ENCODE measurements around the gene IRF2BPL.

The IRF2BPL gene

DNA sequence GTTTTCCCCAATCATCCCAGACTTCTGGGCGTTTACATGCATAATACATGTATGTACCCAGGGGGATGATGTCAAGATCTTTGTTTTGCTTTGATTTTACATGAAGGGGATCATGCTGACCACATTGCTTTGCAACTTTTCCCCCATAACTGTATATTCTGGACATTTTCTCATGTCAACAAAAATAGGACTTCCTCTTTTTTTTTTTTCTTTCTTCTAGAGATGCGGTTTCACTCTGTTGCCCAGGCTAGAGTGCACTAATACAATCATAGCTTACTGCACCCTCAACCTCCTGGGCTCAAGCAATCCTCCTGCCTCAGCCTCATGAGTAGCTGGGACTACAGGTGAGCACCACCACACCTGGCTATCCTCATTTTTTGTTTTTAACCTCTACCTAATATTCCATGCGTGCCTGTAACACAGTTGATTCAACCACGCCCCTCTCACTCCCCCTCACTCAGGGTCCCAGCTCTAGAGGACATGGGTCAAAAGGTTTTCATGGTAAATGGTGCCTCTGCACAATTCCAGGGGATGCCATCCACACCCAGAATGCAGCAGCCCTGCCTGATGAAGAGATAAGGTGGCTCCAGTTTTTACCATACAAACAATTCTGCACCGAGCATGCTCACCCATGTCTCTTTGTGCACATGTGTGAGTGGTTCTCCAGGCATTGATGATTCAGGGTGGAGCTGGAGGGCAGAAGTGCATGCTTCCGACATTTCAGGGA lies 37.5 kb upstream of the IRF2BPL start:
- Histone ChIP-seq H3K9me3 (ENCODE audit: control insufficient read depth in 2 of 2, low read length in 2 of 2) (no peaks in the 10 kb centered on the region), H3K4me3 (ENCODE audit: low read length in 2 of 2) (no peak overlapping the region), H3K27me3 (ENCODE audit: control insufficient read depth in 1 of 2, insufficient read depth in 2 of 2, low read length in 2 of 2) (peaks cover 0 to 2% of the 10 kb centered on the region in 2 donors), H3K4me1 (ENCODE audit: control insufficient read depth, insufficient read depth, low read length) (peaks cover 20% of the 10 kb centered on the region), H3K9ac (ENCODE audit: low read length in 2 of 2) (no peak overlapping the region), H3K36me3 (ENCODE audit: control insufficient read depth in 2 of 2, insufficient read depth in 2 of 2, low read length in 2 of 2) (no peaks in the 10 kb centered on the region), H3K27ac (ENCODE audit: low read length) (no peak overlapping the region)

DNA sequence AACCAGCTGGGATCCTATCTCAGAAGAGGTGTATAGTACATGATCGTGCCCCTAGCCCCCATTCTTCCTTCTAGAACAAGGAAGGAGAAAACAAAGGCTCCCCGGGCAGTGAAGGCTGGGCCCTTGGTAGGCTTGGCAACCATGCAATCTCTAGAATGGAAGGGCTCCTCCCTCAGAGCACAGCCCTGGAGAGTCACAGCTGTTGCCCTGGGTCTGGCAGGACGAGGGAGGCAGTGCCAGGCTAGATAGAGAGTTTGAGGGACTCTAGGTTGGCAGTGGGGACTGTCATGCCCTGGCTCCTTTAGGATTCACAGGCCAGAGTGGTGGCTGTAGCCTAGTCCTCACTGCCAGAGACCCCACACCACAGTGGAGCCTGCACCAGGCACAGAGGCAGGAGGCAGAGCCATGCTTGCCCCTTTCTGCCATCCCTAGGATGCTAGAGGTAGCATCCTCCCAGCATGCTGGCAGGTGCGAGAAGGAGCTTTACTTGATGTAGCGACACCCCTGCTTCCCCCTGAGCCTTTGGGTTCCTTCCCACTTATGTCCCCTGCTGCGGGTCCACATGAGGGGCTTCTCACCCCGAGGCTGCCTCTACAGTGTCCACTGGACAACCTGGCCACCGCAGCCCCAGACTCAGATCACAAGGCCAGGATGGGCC lies 36.1 kb upstream of the IRF2BPL start:
- H3K4me1 ChIP-seq (ENCODE audit: control insufficient read depth, insufficient read depth, low read length): peaks cover 13% of the 10 kb centered on the region
- no peaks in the 10 kb centered on the region for H3K9me3 ChIP-seq (ENCODE audit: control insufficient read depth in 2 of 2, low read length in 2 of 2)
- no peak overlapping the region for H3K9ac ChIP-seq (ENCODE audit: low read length in 2 of 2)
- no peaks in the 10 kb centered on the region for H3K27me3 ChIP-seq (ENCODE audit: control insufficient read depth in 1 of 2, insufficient read depth in 2 of 2, low read length in 2 of 2)
- no peaks in the 10 kb centered on the region for H3K36me3 ChIP-seq (ENCODE audit: control insufficient read depth in 2 of 2, insufficient read depth in 2 of 2, low read length in 2 of 2)
- H3K27ac ChIP-seq (ENCODE audit: low read length): no peak overlapping the region
- H3K4me3 ChIP-seq (ENCODE audit: low read length in 2 of 2): no peak overlapping the region

DNA sequence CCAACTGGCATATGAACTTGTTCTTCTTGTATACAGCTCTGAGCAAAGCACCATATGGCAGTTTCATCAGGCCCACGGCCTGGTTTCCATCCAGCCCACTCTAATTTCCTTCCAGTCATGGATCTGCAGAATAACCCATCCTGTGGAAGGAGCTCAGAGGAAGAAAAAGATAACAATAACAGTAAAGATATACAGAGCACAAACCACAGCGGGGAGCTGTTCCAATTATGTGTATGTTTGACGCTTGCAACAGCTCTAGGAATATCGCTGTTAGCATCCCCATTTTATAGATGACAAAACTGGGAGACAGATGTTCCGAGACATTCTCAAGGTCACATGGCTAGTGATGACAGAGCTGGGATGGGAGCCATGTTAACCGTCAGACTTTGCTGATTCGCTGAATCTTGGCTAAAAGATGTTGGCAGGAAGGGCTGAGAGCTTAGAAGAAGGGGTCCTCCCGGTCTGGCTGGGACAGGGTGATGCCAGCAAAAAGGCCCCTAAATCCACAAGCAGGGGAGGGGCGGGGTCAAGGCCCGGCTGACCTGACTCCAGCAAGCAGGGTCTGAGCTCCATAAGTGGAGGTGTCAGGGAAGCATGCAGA lies 35.2 kb upstream of the IRF2BPL start:
- Histone ChIP-seq H3K4me3 (ENCODE audit: low read length in 2 of 2) (no peak overlapping the region), H3K9me3 (ENCODE audit: control insufficient read depth in 2 of 2, low read length in 2 of 2) (no peaks in the 10 kb centered on the region), H3K4me1 (ENCODE audit: control insufficient read depth, insufficient read depth, low read length) (peaks cover 13% of the 10 kb centered on the region), H3K27me3 (ENCODE audit: control insufficient read depth in 1 of 2, insufficient read depth in 2 of 2, low read length in 2 of 2) (no peaks in the 10 kb centered on the region), H3K9ac (ENCODE audit: low read length in 2 of 2) (no peak overlapping the region), H3K27ac (ENCODE audit: low read length) (no peak overlapping the region), H3K36me3 (ENCODE audit: control insufficient read depth in 2 of 2, insufficient read depth in 2 of 2, low read length in 2 of 2) (no peaks in the 10 kb centered on the region)

DNA sequence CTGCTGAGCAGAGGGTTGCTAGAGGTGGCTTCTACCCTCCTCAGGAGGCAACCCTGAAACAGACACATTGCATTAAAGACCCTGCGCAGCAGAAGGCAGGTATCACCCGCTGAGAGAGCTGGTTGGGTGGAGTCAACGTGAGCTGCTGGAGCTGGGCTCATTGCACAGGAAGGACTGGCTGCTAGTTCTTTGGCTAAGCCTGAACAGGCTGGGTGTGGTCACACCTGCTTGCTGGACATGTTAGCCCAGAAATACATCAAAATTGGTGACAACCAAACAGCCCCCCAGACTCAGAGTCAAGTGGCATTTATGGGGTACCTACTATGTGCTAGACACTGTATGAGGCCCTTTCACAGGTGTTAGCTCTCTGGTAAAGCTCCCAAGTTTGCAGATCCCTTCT lies 33.8 kb upstream of the IRF2BPL start:
- Histone ChIP-seq H3K36me3 (ENCODE audit: control insufficient read depth in 2 of 2, insufficient read depth in 2 of 2, low read length in 2 of 2) (no peaks in the 10 kb centered on the region), H3K27me3 (ENCODE audit: control insufficient read depth in 1 of 2, insufficient read depth in 2 of 2, low read length in 2 of 2) (no peaks in the 10 kb centered on the region), H3K4me3 (ENCODE audit: low read length in 2 of 2) (no peak overlapping the region), H3K4me1 (ENCODE audit: control insufficient read depth, insufficient read depth, low read length) (peaks cover 2% of the 10 kb centered on the region), H3K9ac (ENCODE audit: low read length in 2 of 2) (no peak overlapping the region), H3K27ac (ENCODE audit: low read length) (no peak overlapping the region), H3K9me3 (ENCODE audit: control insufficient read depth in 2 of 2, low read length in 2 of 2) (no peaks in the 10 kb centered on the region)

DNA sequence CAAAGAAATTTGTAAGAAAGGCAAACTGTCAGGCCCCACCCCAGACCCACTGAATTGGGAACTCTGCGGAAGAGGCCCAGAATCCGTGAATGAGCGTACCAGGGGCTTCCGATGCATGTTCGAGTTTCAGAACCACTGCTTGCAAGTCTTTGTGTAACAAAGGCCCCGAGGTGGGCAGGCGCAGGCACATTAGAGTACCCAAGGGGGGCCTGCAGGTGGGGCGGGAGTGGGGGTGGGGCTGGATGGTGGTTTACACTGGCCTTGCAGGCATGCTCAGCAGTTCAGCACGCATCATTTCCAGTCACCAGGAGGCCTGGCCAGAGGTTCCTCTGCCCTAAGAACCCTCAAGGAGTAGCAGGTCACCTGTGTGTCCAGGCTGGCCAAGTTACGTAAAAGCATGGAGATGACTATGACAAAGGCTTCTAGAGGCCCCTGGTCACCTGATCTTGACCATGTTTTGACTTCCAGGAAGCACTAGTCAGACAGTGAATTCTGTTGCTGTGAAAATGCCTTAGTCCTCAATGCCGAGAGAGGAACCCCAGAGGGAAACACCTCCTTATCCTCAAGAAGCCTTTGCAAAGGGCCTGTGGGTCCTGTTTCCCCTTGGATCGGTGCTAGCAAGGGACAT lies 33.2 kb upstream of the IRF2BPL start:
- no peak overlapping the region for H3K9ac ChIP-seq (ENCODE audit: low read length in 2 of 2)
- H3K9me3 ChIP-seq (ENCODE audit: control insufficient read depth in 2 of 2, low read length in 2 of 2): no peaks in the 10 kb centered on the region
- no peaks in the 10 kb centered on the region for H3K36me3 ChIP-seq (ENCODE audit: control insufficient read depth in 2 of 2, insufficient read depth in 2 of 2, low read length in 2 of 2)
- no peak overlapping the region for H3K4me3 ChIP-seq (ENCODE audit: low read length in 2 of 2)
- H3K4me1 ChIP-seq (ENCODE audit: control insufficient read depth, insufficient read depth, low read length): peaks cover 2% of the 10 kb centered on the region
- H3K27ac ChIP-seq (ENCODE audit: low read length): no peak overlapping the region
- no peaks in the 10 kb centered on the region for H3K27me3 ChIP-seq (ENCODE audit: control insufficient read depth in 1 of 2, insufficient read depth in 2 of 2, low read length in 2 of 2)

DNA sequence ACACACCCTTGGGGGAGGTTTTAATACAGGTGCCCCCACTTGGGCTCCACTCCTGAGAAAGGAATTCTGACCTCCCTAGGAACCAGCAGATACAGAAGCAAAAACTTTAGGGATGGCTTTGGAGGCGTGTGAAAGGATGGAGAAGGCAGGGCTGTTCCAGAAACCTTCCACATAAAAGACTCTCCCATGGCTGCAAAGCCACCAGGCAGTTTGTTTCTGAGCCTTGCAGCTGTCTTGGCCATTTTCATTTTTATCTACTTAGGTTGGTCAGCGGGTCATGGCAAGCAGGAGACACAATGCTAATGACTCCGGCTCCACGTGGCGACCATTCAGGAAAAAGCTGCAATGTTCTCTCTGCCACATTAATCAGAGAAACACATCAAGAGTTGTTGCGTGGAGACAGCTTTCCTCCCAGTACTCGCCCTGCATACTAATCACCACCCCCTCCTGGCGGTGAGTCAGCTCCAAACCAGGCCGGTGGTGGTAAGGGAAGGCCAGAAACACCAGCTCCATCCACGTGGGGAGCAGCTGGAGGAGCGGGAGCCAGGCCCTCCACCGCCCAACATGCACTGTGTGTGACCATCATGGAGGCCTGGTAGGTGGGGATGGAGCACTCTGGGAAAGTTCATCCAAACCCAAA lies 30.9 kb upstream of the IRF2BPL start:
- H3K4me3 ChIP-seq (ENCODE audit: low read length in 2 of 2): no peak overlapping the region
- H3K9me3 ChIP-seq (ENCODE audit: control insufficient read depth in 2 of 2, low read length in 2 of 2): peaks cover 0 to 3% of the 10 kb centered on the region in 2 donors
- H3K4me1 ChIP-seq (ENCODE audit: control insufficient read depth, insufficient read depth, low read length): no peaks in the 10 kb centered on the region
- no peaks in the 10 kb centered on the region for H3K36me3 ChIP-seq (ENCODE audit: control insufficient read depth in 2 of 2, insufficient read depth in 2 of 2, low read length in 2 of 2)
- H3K9ac ChIP-seq (ENCODE audit: low read length in 2 of 2): no peak overlapping the region
- H3K27ac ChIP-seq (ENCODE audit: low read length): no peak overlapping the region
- no peaks in the 10 kb centered on the region for H3K27me3 ChIP-seq (ENCODE audit: control insufficient read depth in 1 of 2, insufficient read depth in 2 of 2, low read length in 2 of 2)

DNA sequence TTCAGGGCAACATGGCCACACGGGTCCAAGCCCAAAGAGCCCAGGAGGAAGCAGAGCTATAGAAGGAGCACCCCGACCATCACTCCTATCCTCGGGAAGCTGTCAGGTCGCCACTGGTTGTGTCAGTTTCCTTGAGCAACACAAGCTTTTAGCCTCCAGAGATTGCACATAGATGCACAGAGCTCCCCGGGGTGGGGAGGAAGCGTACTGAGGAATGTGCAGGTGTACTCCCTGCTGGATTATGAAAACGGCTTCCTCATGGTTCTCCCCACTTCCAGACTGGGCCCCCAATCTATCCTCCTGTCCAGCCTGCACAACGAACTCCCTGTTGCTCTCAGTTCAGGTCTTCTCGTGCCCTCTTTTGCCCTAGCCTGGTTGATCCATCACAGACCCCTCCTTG lies 30.3 kb upstream of the IRF2BPL start:
- Histone ChIP-seq H3K9ac (ENCODE audit: low read length in 2 of 2) (no peak overlapping the region), H3K9me3 (ENCODE audit: control insufficient read depth in 2 of 2, low read length in 2 of 2) (peaks cover 0 to 3% of the 10 kb centered on the region in 2 donors), H3K27ac (ENCODE audit: low read length) (no peak overlapping the region), H3K27me3 (ENCODE audit: control insufficient read depth in 1 of 2, insufficient read depth in 2 of 2, low read length in 2 of 2) (no peaks in the 10 kb centered on the region), H3K4me1 (ENCODE audit: control insufficient read depth, insufficient read depth, low read length) (no peaks in the 10 kb centered on the region), H3K4me3 (ENCODE audit: low read length in 2 of 2) (no peak overlapping the region), H3K36me3 (ENCODE audit: control insufficient read depth in 2 of 2, insufficient read depth in 2 of 2, low read length in 2 of 2) (no peaks in the 10 kb centered on the region)

DNA sequence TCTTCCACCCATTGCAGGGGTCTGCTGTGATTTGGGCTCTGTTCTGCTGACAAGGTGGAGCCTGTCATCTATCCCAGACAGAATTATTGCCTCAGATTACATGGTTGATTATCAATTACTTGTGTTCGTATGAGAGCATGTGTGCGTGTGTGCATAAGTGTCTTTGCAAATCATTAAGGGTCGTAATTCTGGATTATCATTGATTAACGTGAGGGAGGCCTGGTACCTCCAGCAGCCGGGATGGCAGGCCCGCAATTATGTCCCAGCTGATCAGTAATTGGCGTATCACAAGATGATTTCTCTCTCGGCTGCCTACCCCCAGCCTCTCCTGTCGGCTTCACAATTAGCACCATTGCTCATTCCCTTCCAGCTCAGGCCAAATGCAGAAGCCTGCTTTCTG lies 29.6 kb upstream of the IRF2BPL start:
- Histone ChIP-seq H3K9ac (ENCODE audit: low read length in 2 of 2) (no peak overlapping the region), H3K4me3 (ENCODE audit: low read length in 2 of 2) (no peak overlapping the region), H3K27ac (ENCODE audit: low read length) (no peak overlapping the region), H3K36me3 (ENCODE audit: control insufficient read depth in 2 of 2, insufficient read depth in 2 of 2, low read length in 2 of 2) (no peaks in the 10 kb centered on the region), H3K27me3 (ENCODE audit: control insufficient read depth in 1 of 2, insufficient read depth in 2 of 2, low read length in 2 of 2) (no peaks in the 10 kb centered on the region), H3K9me3 (ENCODE audit: control insufficient read depth in 2 of 2, low read length in 2 of 2) (peaks cover 0 to 3% of the 10 kb centered on the region in 2 donors), H3K4me1 (ENCODE audit: control insufficient read depth, insufficient read depth, low read length) (peaks cover 3% of the 10 kb centered on the region)

DNA sequence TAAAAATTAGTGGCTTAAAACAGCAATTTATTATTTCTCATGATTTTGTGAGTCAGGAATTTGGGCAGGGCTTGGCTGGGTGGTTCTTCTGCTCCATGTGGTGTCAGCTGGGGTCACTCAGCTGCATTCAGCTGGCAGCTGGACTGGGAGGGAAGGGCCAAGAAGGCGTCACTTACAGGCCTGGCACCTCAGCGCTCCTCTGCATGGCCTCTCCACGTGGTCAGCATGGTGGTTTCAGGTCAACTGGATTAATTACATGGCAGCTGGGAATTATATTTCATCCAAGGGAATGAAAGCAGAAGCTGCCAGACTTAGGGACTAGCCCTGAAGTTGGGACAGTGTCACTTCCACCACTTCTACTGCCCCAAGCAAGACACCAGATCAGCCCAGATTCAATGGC lies 27.5 kb upstream of the IRF2BPL start:
- Histone ChIP-seq H3K4me1 (ENCODE audit: control insufficient read depth, insufficient read depth, low read length) (peaks cover 16% of the 10 kb centered on the region), H3K9ac (ENCODE audit: low read length in 2 of 2) (no peak overlapping the region), H3K27me3 (ENCODE audit: control insufficient read depth in 1 of 2, insufficient read depth in 2 of 2, low read length in 2 of 2) (no peaks in the 10 kb centered on the region), H3K4me3 (ENCODE audit: low read length in 2 of 2) (no peak overlapping the region), H3K36me3 (ENCODE audit: control insufficient read depth in 2 of 2, insufficient read depth in 2 of 2, low read length in 2 of 2) (no peaks in the 10 kb centered on the region), H3K9me3 (ENCODE audit: control insufficient read depth in 2 of 2, low read length in 2 of 2) (peaks cover 0 to 3% of the 10 kb centered on the region in 2 donors), H3K27ac (ENCODE audit: low read length) (no peak overlapping the region)

DNA sequence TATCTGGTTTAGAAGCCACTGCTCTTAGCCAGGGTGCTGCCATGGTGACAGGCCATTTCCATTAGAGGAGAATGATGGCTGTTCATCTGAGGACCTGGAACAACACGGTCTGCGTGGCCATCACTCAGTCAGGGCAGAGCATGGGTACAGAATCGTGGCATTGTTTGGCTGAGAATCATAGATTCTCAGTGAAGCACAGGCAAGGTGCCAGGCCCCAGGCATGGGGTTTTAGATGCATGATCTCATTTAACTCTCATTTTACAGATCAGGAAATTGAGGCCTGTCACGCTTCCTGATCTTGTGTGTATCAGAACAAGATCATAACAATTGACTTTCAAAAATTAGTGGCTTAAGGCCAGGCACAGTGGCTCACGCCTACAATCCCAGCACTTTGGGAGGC lies 26.8 kb upstream of the IRF2BPL start:
- H3K9me3 ChIP-seq (ENCODE audit: control insufficient read depth in 2 of 2, low read length in 2 of 2): peaks cover 0 to 3% of the 10 kb centered on the region in 2 donors
- H3K36me3 ChIP-seq (ENCODE audit: control insufficient read depth in 2 of 2, insufficient read depth in 2 of 2, low read length in 2 of 2): no peaks in the 10 kb centered on the region
- peaks cover 18% of the 10 kb centered on the region for H3K4me1 ChIP-seq (ENCODE audit: control insufficient read depth, insufficient read depth, low read length)
- H3K27me3 ChIP-seq (ENCODE audit: control insufficient read depth in 1 of 2, insufficient read depth in 2 of 2, low read length in 2 of 2): no peaks in the 10 kb centered on the region
- no peak overlapping the region for H3K27ac ChIP-seq (ENCODE audit: low read length)
- H3K4me3 ChIP-seq (ENCODE audit: low read length in 2 of 2): no peak overlapping the region
- H3K9ac ChIP-seq (ENCODE audit: low read length in 2 of 2): no peak overlapping the region

All from stomach smooth muscle (tissue), 2 donors.